ENCODE measurements around the gene PIGA.

PIGA gene

DNA sequence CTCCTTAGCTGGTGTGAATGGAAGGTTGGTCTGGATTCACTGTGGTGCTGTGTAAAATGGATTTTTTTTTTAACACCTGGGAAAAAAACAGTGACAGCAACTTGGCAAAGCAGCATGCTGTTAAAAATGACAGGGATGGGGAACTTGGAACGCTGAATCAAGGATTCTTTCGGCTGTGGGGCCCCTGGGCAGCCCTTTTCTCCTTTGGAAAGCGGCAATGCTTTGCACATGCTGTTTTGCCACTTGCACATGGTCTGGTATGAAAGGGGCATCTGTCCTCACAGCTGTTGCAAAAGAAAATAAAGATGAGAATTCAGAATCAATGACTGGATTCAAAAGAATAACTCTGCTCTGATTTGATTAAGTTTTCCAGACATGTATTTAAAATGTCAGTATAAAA, 10.7 kb upstream of the PIGA start (continued):
- TF ChIP-seq, protein P1, sequence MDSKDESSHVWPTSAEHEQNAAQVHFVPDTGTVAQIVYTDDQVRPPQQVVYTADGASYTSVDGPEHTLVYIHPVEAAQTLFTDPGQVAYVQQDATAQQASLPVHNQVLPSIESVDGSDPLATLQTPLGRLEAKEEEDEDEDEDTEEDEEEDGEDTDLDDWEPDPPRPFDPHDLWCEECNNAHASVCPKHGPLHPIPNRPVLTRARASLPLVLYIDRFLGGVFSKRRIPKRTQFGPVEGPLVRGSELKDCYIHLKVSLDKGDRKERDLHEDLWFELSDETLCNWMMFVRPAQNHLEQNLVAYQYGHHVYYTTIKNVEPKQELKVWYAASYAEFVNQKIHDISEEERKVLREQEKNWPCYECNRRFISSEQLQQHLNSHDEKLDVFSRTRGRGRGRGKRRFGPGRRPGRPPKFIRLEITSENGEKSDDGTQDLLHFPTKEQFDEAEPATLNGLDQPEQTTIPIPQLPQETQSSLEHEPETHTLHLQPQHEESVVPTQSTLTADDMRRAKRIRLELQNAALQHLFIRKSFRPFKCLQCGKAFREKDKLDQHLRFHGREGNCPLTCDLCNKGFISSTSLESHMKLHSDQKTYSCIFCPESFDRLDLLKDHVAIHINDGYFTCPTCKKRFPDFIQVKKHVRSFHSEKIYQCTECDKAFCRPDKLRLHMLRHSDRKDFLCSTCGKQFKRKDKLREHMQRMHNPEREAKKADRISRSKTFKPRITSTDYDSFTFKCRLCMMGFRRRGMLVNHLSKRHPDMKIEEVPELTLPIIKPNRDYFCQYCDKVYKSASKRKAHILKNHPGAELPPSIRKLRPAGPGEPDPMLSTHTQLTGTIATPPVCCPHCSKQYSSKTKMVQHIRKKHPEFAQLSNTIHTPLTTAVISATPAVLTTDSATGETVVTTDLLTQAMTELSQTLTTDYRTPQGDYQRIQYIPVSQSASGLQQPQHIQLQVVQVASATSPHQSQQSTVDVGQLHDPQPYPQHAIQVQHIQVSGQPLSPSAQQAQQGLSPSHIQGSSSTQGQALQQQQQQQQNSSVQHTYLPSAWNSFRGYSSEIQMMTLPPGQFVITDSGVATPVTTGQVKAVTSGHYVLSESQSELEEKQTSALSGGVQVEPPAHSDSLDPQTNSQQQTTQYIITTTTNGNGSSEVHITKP (tag by site-specific recombination; IDR thresholded peaks at IDR 0.05), result no peak

DNA sequence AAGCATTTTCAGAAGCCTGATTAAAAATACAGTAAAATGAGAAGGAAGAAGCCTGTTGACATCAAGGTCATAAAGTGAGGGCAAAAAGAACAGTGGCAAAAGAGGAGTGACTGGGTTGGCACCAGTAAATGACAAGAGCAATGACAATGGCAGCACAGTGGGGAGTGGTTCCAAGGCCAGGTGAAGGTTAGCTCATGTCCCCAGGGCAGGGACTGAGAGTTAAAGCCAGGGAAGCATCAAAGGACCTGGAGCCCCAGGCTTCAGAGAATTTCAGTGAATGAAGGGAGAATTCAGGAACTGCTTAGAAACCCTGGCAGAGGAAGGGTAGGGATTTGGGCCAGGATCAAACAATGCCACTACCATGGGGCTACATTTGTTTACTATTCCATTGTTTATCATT, 8.8 kb upstream of the PIGA start:
- no peaks in the 10 kb centered on the region for H3K36me3 ChIP-seq (ENCODE audit: control insufficient read depth in 2 of 2, insufficient read depth in 1 of 2, low read length in 2 of 2)
- CTCF ChIA-PET, result interaction anchor here (1.3 to 2.9 kb wide), 3 partner anchors 16 to 125 kb away, joined by 4 to 10 read pairs (median 8); no protein-coding TSS in a partner anchor
- POLR2A ChIA-PET, result no interaction called here
- TF ChIP-seq, protein P2, sequence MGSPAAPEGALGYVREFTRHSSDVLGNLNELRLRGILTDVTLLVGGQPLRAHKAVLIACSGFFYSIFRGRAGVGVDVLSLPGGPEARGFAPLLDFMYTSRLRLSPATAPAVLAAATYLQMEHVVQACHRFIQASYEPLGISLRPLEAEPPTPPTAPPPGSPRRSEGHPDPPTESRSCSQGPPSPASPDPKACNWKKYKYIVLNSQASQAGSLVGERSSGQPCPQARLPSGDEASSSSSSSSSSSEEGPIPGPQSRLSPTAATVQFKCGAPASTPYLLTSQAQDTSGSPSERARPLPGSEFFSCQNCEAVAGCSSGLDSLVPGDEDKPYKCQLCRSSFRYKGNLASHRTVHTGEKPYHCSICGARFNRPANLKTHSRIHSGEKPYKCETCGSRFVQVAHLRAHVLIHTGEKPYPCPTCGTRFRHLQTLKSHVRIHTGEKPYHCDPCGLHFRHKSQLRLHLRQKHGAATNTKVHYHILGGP (tag by site-specific recombination; IDR thresholded peaks at IDR 0.05), result no peak
- TF ChIP-seq ZNF175 (tag by site-specific recombination; IDR thresholded peaks at IDR 0.05), result no peak
- no peak for TF ChIP-seq ZNF610 (tag by site-specific recombination; IDR thresholded peaks at IDR 0.05; ENCODE audit: borderline replicate concordance)
- TF ChIP-seq, protein P3, sequence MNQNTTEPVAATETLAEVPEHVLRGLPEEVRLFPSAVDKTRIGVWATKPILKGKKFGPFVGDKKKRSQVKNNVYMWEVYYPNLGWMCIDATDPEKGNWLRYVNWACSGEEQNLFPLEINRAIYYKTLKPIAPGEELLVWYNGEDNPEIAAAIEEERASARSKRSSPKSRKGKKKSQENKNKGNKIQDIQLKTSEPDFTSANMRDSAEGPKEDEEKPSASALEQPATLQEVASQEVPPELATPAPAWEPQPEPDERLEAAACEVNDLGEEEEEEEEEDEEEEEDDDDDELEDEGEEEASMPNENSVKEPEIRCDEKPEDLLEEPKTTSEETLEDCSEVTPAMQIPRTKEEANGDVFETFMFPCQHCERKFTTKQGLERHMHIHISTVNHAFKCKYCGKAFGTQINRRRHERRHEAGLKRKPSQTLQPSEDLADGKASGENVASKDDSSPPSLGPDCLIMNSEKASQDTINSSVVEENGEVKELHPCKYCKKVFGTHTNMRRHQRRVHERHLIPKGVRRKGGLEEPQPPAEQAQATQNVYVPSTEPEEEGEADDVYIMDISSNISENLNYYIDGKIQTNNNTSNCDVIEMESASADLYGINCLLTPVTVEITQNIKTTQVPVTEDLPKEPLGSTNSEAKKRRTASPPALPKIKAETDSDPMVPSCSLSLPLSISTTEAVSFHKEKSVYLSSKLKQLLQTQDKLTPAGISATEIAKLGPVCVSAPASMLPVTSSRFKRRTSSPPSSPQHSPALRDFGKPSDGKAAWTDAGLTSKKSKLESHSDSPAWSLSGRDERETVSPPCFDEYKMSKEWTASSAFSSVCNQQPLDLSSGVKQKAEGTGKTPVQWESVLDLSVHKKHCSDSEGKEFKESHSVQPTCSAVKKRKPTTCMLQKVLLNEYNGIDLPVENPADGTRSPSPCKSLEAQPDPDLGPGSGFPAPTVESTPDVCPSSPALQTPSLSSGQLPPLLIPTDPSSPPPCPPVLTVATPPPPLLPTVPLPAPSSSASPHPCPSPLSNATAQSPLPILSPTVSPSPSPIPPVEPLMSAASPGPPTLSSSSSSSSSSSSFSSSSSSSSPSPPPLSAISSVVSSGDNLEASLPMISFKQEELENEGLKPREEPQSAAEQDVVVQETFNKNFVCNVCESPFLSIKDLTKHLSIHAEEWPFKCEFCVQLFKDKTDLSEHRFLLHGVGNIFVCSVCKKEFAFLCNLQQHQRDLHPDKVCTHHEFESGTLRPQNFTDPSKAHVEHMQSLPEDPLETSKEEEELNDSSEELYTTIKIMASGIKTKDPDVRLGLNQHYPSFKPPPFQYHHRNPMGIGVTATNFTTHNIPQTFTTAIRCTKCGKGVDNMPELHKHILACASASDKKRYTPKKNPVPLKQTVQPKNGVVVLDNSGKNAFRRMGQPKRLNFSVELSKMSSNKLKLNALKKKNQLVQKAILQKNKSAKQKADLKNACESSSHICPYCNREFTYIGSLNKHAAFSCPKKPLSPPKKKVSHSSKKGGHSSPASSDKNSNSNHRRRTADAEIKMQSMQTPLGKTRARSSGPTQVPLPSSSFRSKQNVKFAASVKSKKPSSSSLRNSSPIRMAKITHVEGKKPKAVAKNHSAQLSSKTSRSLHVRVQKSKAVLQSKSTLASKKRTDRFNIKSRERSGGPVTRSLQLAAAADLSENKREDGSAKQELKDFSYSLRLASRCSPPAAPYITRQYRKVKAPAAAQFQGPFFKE (tag by site-specific recombination; IDR thresholded peaks at IDR 0.05; ENCODE audit: borderline replicate concordance), result no peak
- no peak for TF ChIP-seq ZFP41 (tag by site-specific recombination; IDR thresholded peaks at IDR 0.05; ENCODE audit: borderline replicate concordance)
- no peak for TF ChIP-seq ZNF670 (tag by site-specific recombination; IDR thresholded peaks at IDR 0.05; ENCODE audit: low read depth)
- no peak for TF ChIP-seq ZNF132 (tag by site-specific recombination; IDR thresholded peaks at IDR 0.05; ENCODE audit: borderline replicate concordance)
- TF ChIP-seq ZNF677 (tag by site-specific recombination; IDR thresholded peaks at IDR 0.05), result no peak
- no peaks in the 10 kb centered on the region for H3K4me1 ChIP-seq (ENCODE audit: control insufficient read depth, insufficient read depth, low read length)
- H3K4me3 ChIP-seq (ENCODE audit: low read depth, low read length), result no peak overlapping the region
- no peaks in the 10 kb centered on the region for H3K9me3 ChIP-seq (ENCODE audit: control insufficient read depth, insufficient read depth, low read depth, low read length)
- H3K27ac ChIP-seq (ENCODE audit: extremely low read depth, low read depth, low read length), result no peak overlapping the region

DNA sequence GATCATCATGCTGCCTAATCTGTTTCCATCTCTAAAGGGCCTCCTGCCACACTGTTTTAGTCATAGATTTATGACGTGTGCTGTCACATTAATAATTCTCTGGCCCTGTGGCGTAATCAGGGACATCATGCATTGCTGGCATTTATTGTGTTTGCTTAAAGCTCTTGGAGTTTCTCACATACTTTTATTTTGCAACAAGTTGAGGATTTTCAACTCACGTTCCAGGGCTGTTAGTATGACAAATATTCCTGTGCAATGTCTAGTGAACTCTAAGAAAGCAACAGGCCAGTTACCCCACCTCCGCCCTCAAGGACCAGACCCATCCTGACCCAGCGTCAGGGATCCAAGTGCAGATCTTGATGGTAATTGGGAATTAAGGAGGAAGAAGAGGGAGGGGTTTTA, 7.8 kb upstream of the PIGA start:
- TF ChIP-seq ZBTB20 (tag by site-specific recombination; IDR thresholded peaks at IDR 0.05), result peak; percentile 94
- no peak for TF ChIP-seq ZNF777 (tag by site-specific recombination; IDR thresholded peaks at IDR 0.05; ENCODE audit: borderline replicate concordance)
- peak; percentile 69 for TF ChIP-seq SCRT2 (tag by site-specific recombination; IDR thresholded peaks at IDR 0.05)
- no peak for TF ChIP-seq ZNF558 (tag by site-specific recombination; IDR thresholded peaks at IDR 0.05)
- TF ChIP-seq, protein P4, sequence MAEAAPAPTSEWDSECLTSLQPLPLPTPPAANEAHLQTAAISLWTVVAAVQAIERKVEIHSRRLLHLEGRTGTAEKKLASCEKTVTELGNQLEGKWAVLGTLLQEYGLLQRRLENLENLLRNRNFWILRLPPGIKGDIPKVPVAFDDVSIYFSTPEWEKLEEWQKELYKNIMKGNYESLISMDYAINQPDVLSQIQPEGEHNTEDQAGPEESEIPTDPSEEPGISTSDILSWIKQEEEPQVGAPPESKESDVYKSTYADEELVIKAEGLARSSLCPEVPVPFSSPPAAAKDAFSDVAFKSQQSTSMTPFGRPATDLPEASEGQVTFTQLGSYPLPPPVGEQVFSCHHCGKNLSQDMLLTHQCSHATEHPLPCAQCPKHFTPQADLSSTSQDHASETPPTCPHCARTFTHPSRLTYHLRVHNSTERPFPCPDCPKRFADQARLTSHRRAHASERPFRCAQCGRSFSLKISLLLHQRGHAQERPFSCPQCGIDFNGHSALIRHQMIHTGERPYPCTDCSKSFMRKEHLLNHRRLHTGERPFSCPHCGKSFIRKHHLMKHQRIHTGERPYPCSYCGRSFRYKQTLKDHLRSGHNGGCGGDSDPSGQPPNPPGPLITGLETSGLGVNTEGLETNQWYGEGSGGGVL (tag by site-specific recombination; IDR thresholded peaks at IDR 0.05), result no peak
- TF ChIP-seq, protein P5, sequence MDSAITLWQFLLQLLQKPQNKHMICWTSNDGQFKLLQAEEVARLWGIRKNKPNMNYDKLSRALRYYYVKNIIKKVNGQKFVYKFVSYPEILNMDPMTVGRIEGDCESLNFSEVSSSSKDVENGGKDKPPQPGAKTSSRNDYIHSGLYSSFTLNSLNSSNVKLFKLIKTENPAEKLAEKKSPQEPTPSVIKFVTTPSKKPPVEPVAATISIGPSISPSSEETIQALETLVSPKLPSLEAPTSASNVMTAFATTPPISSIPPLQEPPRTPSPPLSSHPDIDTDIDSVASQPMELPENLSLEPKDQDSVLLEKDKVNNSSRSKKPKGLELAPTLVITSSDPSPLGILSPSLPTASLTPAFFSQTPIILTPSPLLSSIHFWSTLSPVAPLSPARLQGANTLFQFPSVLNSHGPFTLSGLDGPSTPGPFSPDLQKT (IDR thresholded peaks at IDR 0.05; ENCODE audit: borderline replicate concordance, low read depth, low read length), result no peak
- no peak for TF ChIP-seq GLIS2 (tag by site-specific recombination; IDR thresholded peaks at IDR 0.05)
- ChIA-PET CTCF (interaction anchor here (0.7 to 2.9 kb wide), 5 partner anchors 15 to 129 kb away, joined by 3 to 10 read pairs (median 4); no protein-coding TSS in a partner anchor), POLR2A (no interaction called here)
- no peaks in the 10 kb centered on the region for H3K9me3 ChIP-seq (ENCODE audit: control insufficient read depth, insufficient read depth, low read depth, low read length)
- H3K27ac ChIP-seq (ENCODE audit: extremely low read depth, low read depth, low read length), result no peak overlapping the region
- no peaks in the 10 kb centered on the region for H3K36me3 ChIP-seq (ENCODE audit: control insufficient read depth in 2 of 2, insufficient read depth in 1 of 2, low read length in 2 of 2)
- H3K4me1 ChIP-seq (ENCODE audit: control insufficient read depth, insufficient read depth, low read length), result no peaks in the 10 kb centered on the region
- no peak overlapping the region for H3K4me3 ChIP-seq (ENCODE audit: low read depth, low read length)
